K562 (cell line): ENCODE data around the gene MRPL28. TPM values are rescaled to one million over a fixed set of nuclear protein-coding genes. Genes with fewer than 3 reads are reported as not detected.

Source experiments
- ATF7 ChIP-seq: fragments of 450-650 bp; IDR thresholded peaks from 2 replicates; pipeline ENCODE4 v1.7.1; 2014; ENCODE audit warnings: mild to moderate bottlenecking, moderate library complexity
- CC2D1A ChIP-seq: fragments of 450-650 bp; IDR thresholded peaks from 2 replicates; pipeline ENCODE4 v1.6.1; 2017; ENCODE audit warnings: mild to moderate bottlenecking
- EP400 ChIP-seq: fragments of 450-650 bp; IDR thresholded peaks from 2 replicates; pipeline ENCODE4 v1.6.1; 2017; ENCODE audit warnings: antibody characterized with exemption, mild to moderate bottlenecking, moderate library complexity
- GABPB2 ChIP-seq: fragments of 250-450 bp; sonication (Bioruptor Pico); conservative IDR thresholded peaks from 2 replicates; pipeline ENCODE4 v1.5.1; 2021; ENCODE audit warnings: mild to moderate bottlenecking
- HDAC6 ChIP-seq: IDR thresholded peaks from 2 replicates; pipeline ENCODE4 v1.6.1; 2012; ENCODE audit warnings: low read depth, mild to moderate bottlenecking, control low read depth, inconsistent platforms, low read length, moderate library complexity
- HNRNPLL ChIP-seq: fragments of 200-400 bp; formaldehyde crosslinking; IDR thresholded peaks from 2 replicates; pipeline ENCODE4 v1.6.1; 2017; ENCODE audit warnings: low read length, low read depth, mild to moderate bottlenecking; ENCODE audit not compliant: poor library complexity, severe bottlenecking
- MYNN ChIP-seq, 2 experiments: sonication (generic); formaldehyde crosslinking in 1 of 2; IDR thresholded peaks; 2 replicates each; pipeline versions ENCODE4 v1.5.0 to v1.6.1; 2016 to 2020; ENCODE audit warnings: antibody characterized with exemption in 1 of 2, missing genetic modification reagents in 1 of 2
- NCOA6 ChIP-seq: fragments of 450-650 bp; IDR thresholded peaks from 2 replicates; pipeline ENCODE4 v1.6.1; 2017; ENCODE audit warnings: mild to moderate bottlenecking
- NR2C2 ChIP-seq, 2 experiments: fragments of 200-800 bp in 1 of 2; sonication (Bioruptor generic) in 1 of 2; sonication (generic) in 1 of 2; formaldehyde crosslinking in 1 of 2; IDR thresholded peaks; 2 replicates each; pipeline versions ENCODE4 v1.6.1 to v1.8.0; 2016 to 2022; ENCODE audit warnings: mild to moderate bottlenecking in 1 of 2, missing compliant biosample characterization in 1 of 2, missing genetic modification characterization in 1 of 2, missing genetic modification reagents in 1 of 2
- PHB2 ChIP-seq: fragments of 450-650 bp; IDR thresholded peaks from 2 replicates; pipeline ENCODE4 v1.6.1; 2017; ENCODE audit warnings: low read depth
- POLR2B ChIP-seq: fragments of 450-650 bp; IDR thresholded peaks from 2 replicates; pipeline ENCODE4 v1.6.1; 2018; ENCODE audit warnings: low read depth; ENCODE audit not compliant: partially characterized antibody
- RB1 ChIP-seq: fragments of 450-650 bp; IDR thresholded peaks from 2 replicates; pipeline ENCODE4 v1.6.1; 2017; ENCODE audit warnings: low read depth, mild to moderate bottlenecking
- SNRNP70 ChIP-seq: fragments of 200-400 bp; formaldehyde crosslinking; optimal IDR thresholded peaks from 2 replicates; pipeline ENCODE3; 2017; ENCODE audit warnings: low read depth, low read length
- SRF ChIP-seq, 2 experiments: fragments of 250-450, 450-650 bp in 1 of 2; sonication (Bioruptor Pico) in 1 of 2; sonication (generic) in 1 of 2; formaldehyde crosslinking; IDR thresholded peaks; 2 replicates each; pipeline versions ENCODE4 v1.5.0 to v1.5.1; 2020 to 2022; ENCODE audit warnings: mild to moderate bottlenecking in 1 of 2, missing genetic modification reagents in 1 of 2
- TEAD4 ChIP-seq, 2 experiments: sonication (generic) in 1 of 2; formaldehyde crosslinking in 1 of 2; IDR thresholded peaks; 2 replicates each; pipeline versions ENCODE4 v1.6.1 to v1.8.0; 2012 to 2022; ENCODE audit warnings: borderline replicate concordance in 1 of 2, inconsistent platforms in 1 of 2, low read length in 1 of 2, mild to moderate bottlenecking in 1 of 2, missing genetic modification reagents in 1 of 2
- ZFP30 ChIP-seq: fragments of 250-450 bp; sonication (Bioruptor Pico); IDR thresholded peaks from 2 replicates; pipeline ENCODE4 v1.8.0; 2022; ENCODE audit warnings: moderate library complexity, mild to moderate bottlenecking, inconsistent platforms, borderline replicate concordance
- ZFX ChIP-seq: sonication (generic); formaldehyde crosslinking; IDR thresholded peaks from 2 replicates; pipeline ENCODE4 v1.8.0; 2022; ENCODE audit warnings: mild to moderate bottlenecking, missing genetic modification reagents, moderate library complexity
- ZNF253 ChIP-seq: fragments of 250-450 bp; sonication (Bioruptor Pico); conservative IDR thresholded peaks from 2 replicates; pipeline ENCODE4 v1.6.1; 2021; ENCODE audit warnings: mild to moderate bottlenecking
- ZNF586 ChIP-seq: fragments of 450-650 bp; formaldehyde crosslinking; conservative IDR thresholded peaks from 2 replicates; pipeline ENCODE4 v1.4.0; 2020; ENCODE audit warnings: mild to moderate bottlenecking, moderate library complexity
- polyA plus RNA-seq, 8 experiments: library from polyadenylated mRNA; depleted of rRNA in 4 of 8; stranded (reverse) in 5 of 8; unstranded in 3 of 8; fragments of >200 nt; fragmentation: Nextera tagmentation in 2 of 8; fragmentation: Illumina TruSeq in 1 of 8; extraction: Ambion mirVana in 2 of 8; extraction: Trizol in 1 of 8; gene quantifications; 2 replicates each; pipeline versions ENCODE4 v1.2.1 to v1.2.3, GENCODE V29; 2011 to 2014; ENCODE audit warnings: inconsistent platforms in 1 of 8, missing spikeins in 1 of 8
- total RNA-seq, 7 experiments: library from RNA; depleted of rRNA in 6 of 7; stranded (reverse); fragments of >200 nt in 6 of 7; fragmentation: Illumina TruSeq in 2 of 7; extraction: Trizol in 2 of 7; gene quantifications; 2 replicates each; pipeline versions ENCODE4 v1.2.1 to v1.2.3, GENCODE V29; 2011 to 2021; ENCODE audit warnings: low replicate concordance in 1 of 7
- TF ChIP-seq, protein P1 (sequence below): fragments of 450-650 bp; formaldehyde crosslinking; IDR thresholded peaks from 2 replicates; pipeline ENCODE4 v1.4.0; 2022; ENCODE audit warnings: mild to moderate bottlenecking, moderate library complexity
- TF ChIP-seq, protein P2 (sequence below): fragments of 450-650 bp; IDR thresholded peaks from 2 replicates; pipeline ENCODE4 v1.6.1; 2016; ENCODE audit warnings: borderline replicate concordance
- TF ChIP-seq, protein P3 (sequence below): sonication (generic); formaldehyde crosslinking; IDR thresholded peaks from 2 replicates; pipeline ENCODE4 v1.8.0; 2022; ENCODE audit warnings: mild to moderate bottlenecking, low read depth, missing genetic modification reagents

Gene MRPL28
- total and polyA plus RNA-seq, 9 of the 15 experiments (the other 6 are each of a cell fraction or from before 2014, with no cell fraction given): 2.5 to 323 (median 175) TPM

DNA sequence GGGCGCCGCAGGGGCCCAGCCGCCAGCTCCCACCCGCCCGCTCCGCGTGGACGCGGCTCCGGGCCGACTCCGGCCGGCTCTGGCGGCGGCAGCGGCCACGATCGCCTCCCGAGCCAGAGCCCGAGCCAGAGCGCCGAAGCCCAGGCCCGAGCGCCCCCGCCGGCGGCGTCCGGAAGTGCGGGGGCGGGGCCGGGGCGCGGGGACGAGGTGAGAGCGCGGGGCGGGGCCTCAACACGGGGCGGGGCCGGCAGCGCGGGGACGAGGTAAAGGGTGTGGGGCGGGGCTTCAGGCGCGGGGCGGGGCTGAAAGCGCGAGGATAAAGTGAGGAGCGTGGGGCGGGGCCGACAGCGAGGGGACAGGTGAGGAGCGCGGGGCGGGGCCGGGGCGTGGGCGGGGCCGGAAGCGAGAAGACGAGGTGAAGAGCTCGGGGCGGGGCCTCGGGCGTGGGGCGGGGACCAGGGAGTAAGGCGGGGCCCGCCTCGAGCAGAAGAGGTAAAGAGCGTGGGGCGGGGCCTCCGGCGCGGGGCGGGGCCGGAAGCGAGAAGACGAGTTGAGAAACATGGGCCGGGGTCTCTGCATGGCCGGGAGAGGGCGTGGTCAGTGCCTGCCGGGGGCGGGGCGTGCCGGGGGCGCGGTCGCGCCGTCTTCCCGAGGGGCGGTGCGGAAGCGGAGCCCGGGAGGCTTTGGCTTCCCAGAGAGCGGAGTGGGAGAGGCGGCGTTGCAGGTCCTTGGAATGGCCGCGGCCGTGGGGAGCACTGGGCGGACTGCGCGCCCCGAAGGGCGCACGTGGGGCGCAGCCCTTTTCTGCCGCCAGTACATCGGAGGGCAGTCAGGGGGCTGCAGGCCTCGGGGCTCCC, 17.6 kb downstream of the MRPL28 start, which contains the start of gene AXIN1 (continued):
- no peak for TF ChIP-seq SNRNP70
- no peak for TF ChIP-seq MYNN (IDR thresholded peaks at IDR 0.05)
- TF ChIP-seq MYNN (CRISPR knock-in tag; IDR thresholded peaks at IDR 0.05): no peak
- no peak for TF ChIP-seq CC2D1A
- TF ChIP-seq EP400: no peak
- no peak for TF ChIP-seq GABPB2 (CRISPR knock-in tag)
- TF ChIP-seq POLR2B: peak; percentile 43
- TF ChIP-seq NCOA6: no peak
- TF ChIP-seq ZFP30 (CRISPR knock-in tag): no peak
- no peak for TF ChIP-seq HNRNPLL
- TF ChIP-seq ZNF253: no peak
- 0 out of 2 replicates have a peak, but pooled peaks have one; percentile 14 for TF ChIP-seq ATF7
- no peak for TF ChIP-seq TEAD4 (IDR thresholded peaks at IDR 0.05; ENCODE audit: low read length)
- no peak for TF ChIP-seq TEAD4 (CRISPR knock-in tag; IDR thresholded peaks at IDR 0.05; ENCODE audit: borderline replicate concordance)
- no peak for TF ChIP-seq ZNF586
- TF ChIP-seq, protein P1, sequence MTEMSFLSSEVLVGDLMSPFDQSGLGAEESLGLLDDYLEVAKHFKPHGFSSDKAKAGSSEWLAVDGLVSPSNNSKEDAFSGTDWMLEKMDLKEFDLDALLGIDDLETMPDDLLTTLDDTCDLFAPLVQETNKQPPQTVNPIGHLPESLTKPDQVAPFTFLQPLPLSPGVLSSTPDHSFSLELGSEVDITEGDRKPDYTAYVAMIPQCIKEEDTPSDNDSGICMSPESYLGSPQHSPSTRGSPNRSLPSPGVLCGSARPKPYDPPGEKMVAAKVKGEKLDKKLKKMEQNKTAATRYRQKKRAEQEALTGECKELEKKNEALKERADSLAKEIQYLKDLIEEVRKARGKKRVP (CRISPR knock-in tag): no peak
- TF ChIP-seq PHB2: no peak
- TF ChIP-seq, protein P2, sequence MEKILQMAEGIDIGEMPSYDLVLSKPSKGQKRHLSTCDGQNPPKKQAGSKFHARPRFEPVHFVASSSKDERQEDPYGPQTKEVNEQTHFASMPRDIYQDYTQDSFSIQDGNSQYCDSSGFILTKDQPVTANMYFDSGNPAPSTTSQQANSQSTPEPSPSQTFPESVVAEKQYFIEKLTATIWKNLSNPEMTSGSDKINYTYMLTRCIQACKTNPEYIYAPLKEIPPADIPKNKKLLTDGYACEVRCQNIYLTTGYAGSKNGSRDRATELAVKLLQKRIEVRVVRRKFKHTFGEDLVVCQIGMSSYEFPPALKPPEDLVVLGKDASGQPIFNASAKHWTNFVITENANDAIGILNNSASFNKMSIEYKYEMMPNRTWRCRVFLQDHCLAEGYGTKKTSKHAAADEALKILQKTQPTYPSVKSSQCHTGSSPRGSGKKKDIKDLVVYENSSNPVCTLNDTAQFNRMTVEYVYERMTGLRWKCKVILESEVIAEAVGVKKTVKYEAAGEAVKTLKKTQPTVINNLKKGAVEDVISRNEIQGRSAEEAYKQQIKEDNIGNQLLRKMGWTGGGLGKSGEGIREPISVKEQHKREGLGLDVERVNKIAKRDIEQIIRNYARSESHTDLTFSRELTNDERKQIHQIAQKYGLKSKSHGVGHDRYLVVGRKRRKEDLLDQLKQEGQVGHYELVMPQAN: 0 out of 2 replicates have a peak, but pooled peaks have one; percentile 53
- no peak for TF ChIP-seq HDAC6
- no peak for TF ChIP-seq NR2C2 (CRISPR knock-in tag; IDR thresholded peaks at IDR 0.05)
- no peak for TF ChIP-seq NR2C2 (tag; IDR thresholded peaks at IDR 0.05)
- TF ChIP-seq RB1: peak; percentile 63; the same call in 1 of the 2 replicates
- TF ChIP-seq, protein P3, sequence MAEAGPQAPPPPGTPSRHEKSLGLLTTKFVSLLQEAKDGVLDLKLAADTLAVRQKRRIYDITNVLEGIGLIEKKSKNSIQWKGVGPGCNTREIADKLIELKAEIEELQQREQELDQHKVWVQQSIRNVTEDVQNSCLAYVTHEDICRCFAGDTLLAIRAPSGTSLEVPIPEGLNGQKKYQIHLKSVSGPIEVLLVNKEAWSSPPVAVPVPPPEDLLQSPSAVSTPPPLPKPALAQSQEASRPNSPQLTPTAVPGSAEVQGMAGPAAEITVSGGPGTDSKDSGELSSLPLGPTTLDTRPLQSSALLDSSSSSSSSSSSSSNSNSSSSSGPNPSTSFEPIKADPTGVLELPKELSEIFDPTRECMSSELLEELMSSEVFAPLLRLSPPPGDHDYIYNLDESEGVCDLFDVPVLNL: no peak
- peak; percentile 91 for TF ChIP-seq ZFX
- peak in 1 of 2 experiments; percentile 55; a peak in 1 of 4 replicates for TF ChIP-seq SRF (CRISPR knock-in tag; IDR thresholded peaks at IDR 0.05)
